Transverse colon (tissue), 4 donors: Measurements from ENCODE around the gene MEG3. TPM values are rescaled to one million over a fixed set of nuclear protein-coding genes. Genes with fewer than 3 reads are reported as not detected.
A peak's percentile ranks its signal among the peaks of the same experiment; 100 is the strongest.

Source experiments
- DNase-seq: peaks from one replicate; pipeline ENCODE4 v3.0.0-alpha.2; 2019
- H3K27ac ChIP-seq, 4 donors: fragments of 200-600 bp; sonication (generic); 2 replicates each; pipeline ENCODE4 v1.5.1; 2016 to 2018; ENCODE audit warnings: inconsistent platforms in 4 of 4
- H3K27me3 ChIP-seq: fragments of 200-600 bp; sonication (generic); 2 replicates; pipeline ENCODE4 v1.5.1; 2017; ENCODE audit warnings: inconsistent platforms
- H3K36me3 ChIP-seq, 4 donors: fragments of 200-600 bp; sonication (generic); 2 replicates each; pipeline ENCODE4 v1.5.1; 2017 to 2019; ENCODE audit warnings: inconsistent platforms in 4 of 4
- H3K4me1 ChIP-seq, 4 donors: fragments of 200-600 bp; sonication (generic); 2 replicates each; pipeline ENCODE4 v1.5.1; 2017 to 2020; ENCODE audit warnings: inconsistent platforms in 4 of 4
- H3K4me3 ChIP-seq, 4 donors: fragments of 200-600 bp; sonication (generic); 1 replicate in 1 of 4; 2 replicates in 3 of 4; pipeline versions ENCODE4 v1.5.1 to v1.6.1; 2017 to 2019; ENCODE audit warnings: inconsistent platforms in 4 of 4
- H3K9me3 ChIP-seq, 2 donors: fragments of 200-600 bp; sonication (generic); 2 replicates each; pipeline ENCODE4 v1.5.1; 2017 to 2019; ENCODE audit warnings: inconsistent platforms in 2 of 2
- CTCF ChIP-seq, 5 experiments: fragments of 200-600 bp in 3 of 5; fragments of 450-650 bp in 2 of 5; sonication (generic) in 3 of 5; IDR thresholded peaks; 1 replicate in 2 of 5; 2 replicates in 3 of 5; pipeline ENCODE4 v1.5.1; 2016 to 2017; ENCODE audit warnings: antibody characterized with exemption in 5 of 5, inconsistent platforms in 3 of 5, mild to moderate bottlenecking in 2 of 5, moderate library complexity in 1 of 5
- EP300 ChIP-seq: sonication (generic); formaldehyde crosslinking; IDR thresholded peaks from one replicate; pipeline ENCODE4 v1.6.1; 2017; ENCODE audit warnings: antibody characterized with exemption, low read depth
- POLR2A ChIP-seq: fragments of 450-650 bp; IDR thresholded peaks from one replicate; pipeline ENCODE4 v1.6.1; 2016; ENCODE audit warnings: antibody characterized with exemption, mild to moderate bottlenecking, moderate library complexity
- POLR2AphosphoS5 ChIP-seq, 3 donors: sonication (generic); formaldehyde crosslinking; IDR thresholded peaks; one replicate each; pipeline ENCODE4 v1.6.1; 2016; ENCODE audit warnings: antibody characterized with exemption in 3 of 3
- WGBS, 2 donors: methylation state at CpG; one replicate each; pipeline ENCODE4 v1.1.5; 2018; ENCODE audit warnings: low coverage in 1 of 2; 5-methylcytosine and 5-hydroxymethylcytosine counted together
- in situ Hi-C, 4 donors: fragments of 200-750 bp; cut with MboI; loops; one replicate each; pipeline versions ENCODE4 v1.15.0 to v1.15.1; 2017; ENCODE audit warnings: low sequenced_read_pairs in 3 of 4, low pct_ligation_motif_present in 1 of 4, low pct_unique_long_range_greater_than_20kb in 1 of 4
- intact Hi-C: fragments of 100-400 bp; cut with DNase I; formaldehyde crosslinking; loops from one replicate; pipeline ENCODE4 v1.15.1; 2023; ENCODE audit warnings: low total_unique reads
- total RNA-seq, 4 donors: library from RNA; depleted of rRNA; stranded (reverse); fragments of >200 nt; gene quantifications; one replicate each; pipeline ENCODE4 v1.1.0, GENCODE V29; 2016

The MEG3 gene
- total RNA-seq, 4 donors from 2014 or later: 10.6 to 156 (median 40.1) TPM

DNA sequence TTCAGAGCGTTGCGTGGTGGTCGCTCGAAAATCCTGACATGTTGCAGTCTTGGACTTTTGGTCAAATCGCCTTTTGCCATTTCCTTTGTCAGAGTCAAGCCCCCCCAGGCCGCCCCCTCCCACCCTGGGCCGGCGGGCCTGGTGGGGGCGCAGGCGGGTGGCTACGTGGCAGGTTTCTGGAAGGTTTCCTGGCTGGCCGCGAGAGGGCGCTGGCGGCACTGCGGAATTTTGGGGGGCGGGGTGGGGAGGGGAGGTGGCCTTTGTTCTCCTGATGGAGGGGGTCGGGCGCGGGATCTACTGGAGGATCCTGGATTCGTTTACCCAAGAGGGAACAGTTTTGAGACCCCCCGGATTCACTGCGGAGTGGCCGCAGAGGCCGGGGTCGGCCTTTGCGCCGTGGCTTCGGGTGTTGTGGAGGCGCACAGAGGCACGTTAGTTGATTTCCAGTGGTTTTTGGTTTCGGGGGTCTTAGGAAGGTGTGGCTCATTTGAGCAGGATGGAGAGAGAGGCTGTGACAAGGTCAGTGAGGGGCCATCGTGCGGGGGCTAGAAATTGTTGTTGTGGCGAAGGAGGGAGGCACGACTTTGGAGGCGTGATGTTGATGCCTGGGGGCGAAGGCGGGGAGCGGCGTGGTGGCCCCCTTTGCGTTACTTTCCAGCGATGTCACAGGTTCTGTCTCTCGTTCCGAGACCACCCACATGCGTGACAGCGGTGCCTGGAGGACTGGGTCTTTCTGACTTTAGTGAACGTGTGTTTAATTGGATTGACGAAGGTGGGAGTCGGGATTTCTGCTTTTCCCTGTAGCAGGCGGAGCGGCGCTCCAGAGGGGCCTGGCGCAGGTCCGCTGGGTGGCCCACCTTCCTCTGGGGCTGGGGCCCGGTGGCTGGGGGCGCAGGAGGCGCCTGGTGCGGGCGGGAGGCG is 1.4 kb downstream of the MEG3 start:
- no peaks in the 10 kb centered on the region for H3K4me1 ChIP-seq
- DNase-seq: no peak
- H3K36me3 ChIP-seq: no peaks in the 10 kb centered on the region
- peak in 2 of 5 experiments; percentile 27 to 30 for TF ChIP-seq CTCF (IDR thresholded peaks at IDR 0.05)
- TF ChIP-seq POLR2AphosphoS5 (IDR thresholded peaks at IDR 0.05): no peak
- no peak for TF ChIP-seq EP300
- intact Hi-C loops (no loop called here), in situ Hi-C loops (loop anchor here in 2 of 4 donors (25.0 kb wide), 1 partner anchor 810 kb away; no protein-coding TSS in a partner anchor)
- no peaks in the 10 kb centered on the region for H3K9me3 ChIP-seq
- H3K4me3 ChIP-seq: peak overlapping the region in 2 of 4 donors; percentile 14 to 37
- 72% methylated on average over 61 of the region's 61 CpGs; no CpG with 5 or more reads in 1 of the 2 donors for WGBS, 2 donors
- peak overlapping the region in 1 of 4 donors; percentile 59 for H3K27ac ChIP-seq
- peaks cover 33% of the 10 kb centered on the region for H3K27me3 ChIP-seq

- TF ChIP-seq POLR2AphosphoS5 (IDR thresholded peaks at IDR 0.05) (no peak), POLR2A (no peak), EP300 (no peak), CTCF (IDR thresholded peaks at IDR 0.05) (peak in 1 of 5 experiments; percentile 12)
- no peak overlapping the region for H3K4me3 ChIP-seq
Measured at GRCh38 chr14:100828031-100828769, 2.3 kb downstream of the MEG3 start.

GRCh38 chr14:100830681-100831080 is 4.8 kb downstream of the MEG3 start:
- no peak for TF ChIP-seq EP300
- no peak for TF ChIP-seq POLR2AphosphoS5 (IDR thresholded peaks at IDR 0.05)
- no peak for TF ChIP-seq CTCF (IDR thresholded peaks at IDR 0.05)
- TF ChIP-seq POLR2A: no peak
- intact Hi-C loops: no loop called here
- Histone ChIP-seq H3K4me1 (no peaks in the 10 kb centered on the region), H3K27me3 (peaks cover 22% of the 10 kb centered on the region), H3K36me3 (no peaks in the 10 kb centered on the region), H3K9me3 (no peaks in the 10 kb centered on the region), H3K4me3 (no peak overlapping the region), H3K27ac (no peak overlapping the region)
- no peak for DNase-seq
- in situ Hi-C loops: loop anchor here in 2 of 4 donors (25.0 kb wide), 1 partner anchor 807 kb away; no protein-coding TSS in a partner anchor
- WGBS, 2 donors: 77 to 93% methylated on average over 2 to 8 of the region's 8 CpGs

More at GRCh38 chr14:100828031-100828769, 2.3 kb downstream of the MEG3 start:
- peaks cover 33% of the 10 kb centered on the region for H3K27me3 ChIP-seq
- no peaks in the 10 kb centered on the region for H3K9me3 ChIP-seq
- 71 to 76% methylated on average over 4 to 19 of the region's 26 CpGs for WGBS, 2 donors
- H3K36me3 ChIP-seq: no peaks in the 10 kb centered on the region
- H3K27ac ChIP-seq: no peak overlapping the region
- in situ Hi-C loops (loop anchor here in 2 of 4 donors (25.0 kb wide), 1 partner anchor 809 kb away; no protein-coding TSS in a partner anchor), intact Hi-C loops (no loop called here)
- DNase-seq: no peak
- H3K4me1 ChIP-seq: no peaks in the 10 kb centered on the region
